GM04504 (cell line): ENCODE data around the gene NOP14.
"Not testable (repeated sequence)": the region's sequence is repeated elsewhere in the genome, so short reads cannot be mapped to it uniquely, and the experiment has no call there.

Experiments
- DNase-seq: peaks from one replicate; pipeline ENCODE4 v3.0.0-alpha.2; 2012; ENCODE audit warnings: low read depth

The NOP14 gene

DNA sequence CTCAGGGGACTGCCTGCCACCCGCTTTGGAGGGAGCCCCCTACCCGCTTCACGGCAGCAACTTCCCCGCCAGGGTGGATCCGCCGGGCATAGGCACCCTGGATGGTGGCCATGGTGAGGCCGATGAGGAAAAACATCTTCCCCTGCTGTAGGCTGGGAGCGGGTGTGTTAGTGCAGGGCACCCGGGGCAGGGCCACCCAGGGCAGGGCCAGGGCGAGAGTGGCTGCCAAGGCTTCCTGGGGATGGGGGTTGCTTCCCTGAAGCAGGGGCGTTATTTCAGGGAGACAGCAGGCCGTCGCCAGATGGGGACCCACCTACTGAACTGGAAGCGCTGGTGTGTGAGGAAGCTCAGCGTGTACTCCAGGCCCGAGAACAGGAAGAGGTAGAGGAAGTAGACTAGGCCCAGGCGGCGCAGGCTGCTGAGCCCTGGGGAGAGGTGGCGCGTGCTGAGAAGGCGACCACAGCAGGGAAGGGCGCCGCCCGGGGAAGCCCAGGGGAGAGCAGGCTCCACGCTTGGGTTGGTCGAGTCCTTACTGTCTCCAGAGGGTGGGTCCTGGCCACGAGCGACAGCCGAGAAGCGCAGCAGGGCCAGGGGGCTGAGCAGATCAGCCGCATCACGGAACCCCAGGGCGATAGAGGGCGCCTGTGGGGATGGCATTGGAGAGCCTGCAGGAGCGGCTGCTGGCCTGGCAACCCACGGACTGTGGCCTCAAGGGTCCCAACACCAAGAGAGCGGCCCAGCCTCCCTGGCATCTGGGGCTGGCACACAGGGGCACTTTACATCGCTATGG is 31.5 kb downstream of the NOP14 start:
- no peak for DNase-seq

DNA sequence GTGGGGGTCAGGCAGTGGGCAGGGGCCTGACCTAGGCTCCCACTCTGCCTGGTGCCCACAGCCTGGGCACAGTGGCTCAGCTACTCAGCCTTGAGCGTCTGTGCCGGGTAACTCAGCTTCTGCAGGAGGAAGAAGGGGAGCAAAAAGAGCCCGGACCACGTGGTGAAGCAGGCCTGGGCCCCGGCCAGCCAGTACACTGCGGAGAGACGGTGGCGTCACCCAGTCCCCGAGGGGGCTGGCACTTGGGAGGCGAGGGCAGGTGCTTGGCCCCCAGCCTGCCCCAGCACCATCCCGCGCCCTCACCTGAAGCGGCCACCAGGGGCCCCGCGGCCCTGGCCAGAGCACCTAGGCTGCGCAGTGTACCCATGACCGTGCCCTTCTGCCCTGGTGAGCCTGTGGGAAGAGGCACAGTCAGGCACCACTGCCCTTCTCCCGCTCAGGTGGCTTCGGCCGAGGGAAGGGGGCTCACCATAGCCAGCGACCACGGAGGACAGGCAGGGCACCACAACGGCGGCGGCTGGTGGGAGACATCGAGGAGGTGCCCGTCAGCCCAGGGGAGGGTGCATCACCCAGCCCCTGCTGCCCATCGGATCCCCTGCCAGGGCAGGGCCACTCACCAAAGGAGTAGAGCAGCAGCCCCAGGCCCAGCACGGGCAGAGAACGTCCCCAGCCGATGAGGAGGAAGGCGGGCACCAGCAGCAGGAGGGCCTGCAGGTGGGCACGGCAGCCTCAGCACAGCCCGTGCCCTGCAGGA is 32.3 kb downstream of the NOP14 start:
- no peak for DNase-seq

DNA sequence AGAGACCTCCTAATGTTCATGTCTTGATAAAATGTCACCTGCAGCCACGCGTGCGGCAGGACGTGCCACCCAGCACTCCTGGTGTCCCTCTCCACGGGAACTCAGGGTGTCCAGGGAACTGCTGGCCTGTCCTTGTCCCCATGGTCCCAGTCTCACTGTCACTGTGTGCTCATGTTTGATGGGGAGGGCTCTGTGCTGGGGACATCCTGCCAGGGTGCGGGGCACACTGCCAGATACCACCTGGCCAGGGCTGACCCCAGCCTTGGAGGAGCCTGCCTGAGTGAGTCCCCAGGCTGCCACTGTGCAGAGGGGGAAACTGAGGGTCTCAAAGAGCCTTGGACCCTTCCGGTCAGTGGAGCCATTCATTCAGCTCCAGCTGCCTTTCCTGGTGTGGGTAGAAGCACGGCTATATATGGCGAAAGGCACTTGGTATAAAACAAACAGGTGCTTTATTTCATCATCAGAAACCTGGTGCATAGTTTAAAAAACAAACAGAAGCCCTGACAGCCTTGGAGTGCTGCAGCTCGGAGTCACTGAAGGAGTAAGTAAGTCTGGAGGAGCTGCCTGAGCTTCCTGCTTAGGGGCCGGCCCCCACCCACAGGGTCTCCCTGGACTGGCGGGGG is 33.0 kb downstream of the NOP14 start:
- DNase-seq = no peak

DNA sequence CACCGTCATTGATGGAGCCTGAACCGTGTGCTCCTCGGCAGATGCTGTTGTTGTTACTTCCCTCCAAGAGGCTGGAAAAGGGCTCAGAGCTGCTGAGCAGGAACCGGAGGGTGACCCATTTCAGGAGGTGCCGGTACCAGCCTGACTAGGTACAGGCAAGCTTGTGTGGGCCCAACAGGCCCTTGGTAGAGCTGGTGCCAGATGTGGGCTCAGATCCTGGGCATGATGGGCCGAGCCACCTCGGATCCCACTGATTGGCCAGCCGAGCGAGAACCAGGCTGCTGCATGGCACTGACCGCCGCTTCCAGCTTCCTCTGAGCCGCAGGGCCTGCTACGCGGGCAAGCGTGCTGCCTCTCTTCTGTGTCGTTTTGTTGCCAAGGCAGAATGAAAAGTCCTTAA is 33.7 kb downstream of the NOP14 start:
- DNase-seq = no peak

DNA sequence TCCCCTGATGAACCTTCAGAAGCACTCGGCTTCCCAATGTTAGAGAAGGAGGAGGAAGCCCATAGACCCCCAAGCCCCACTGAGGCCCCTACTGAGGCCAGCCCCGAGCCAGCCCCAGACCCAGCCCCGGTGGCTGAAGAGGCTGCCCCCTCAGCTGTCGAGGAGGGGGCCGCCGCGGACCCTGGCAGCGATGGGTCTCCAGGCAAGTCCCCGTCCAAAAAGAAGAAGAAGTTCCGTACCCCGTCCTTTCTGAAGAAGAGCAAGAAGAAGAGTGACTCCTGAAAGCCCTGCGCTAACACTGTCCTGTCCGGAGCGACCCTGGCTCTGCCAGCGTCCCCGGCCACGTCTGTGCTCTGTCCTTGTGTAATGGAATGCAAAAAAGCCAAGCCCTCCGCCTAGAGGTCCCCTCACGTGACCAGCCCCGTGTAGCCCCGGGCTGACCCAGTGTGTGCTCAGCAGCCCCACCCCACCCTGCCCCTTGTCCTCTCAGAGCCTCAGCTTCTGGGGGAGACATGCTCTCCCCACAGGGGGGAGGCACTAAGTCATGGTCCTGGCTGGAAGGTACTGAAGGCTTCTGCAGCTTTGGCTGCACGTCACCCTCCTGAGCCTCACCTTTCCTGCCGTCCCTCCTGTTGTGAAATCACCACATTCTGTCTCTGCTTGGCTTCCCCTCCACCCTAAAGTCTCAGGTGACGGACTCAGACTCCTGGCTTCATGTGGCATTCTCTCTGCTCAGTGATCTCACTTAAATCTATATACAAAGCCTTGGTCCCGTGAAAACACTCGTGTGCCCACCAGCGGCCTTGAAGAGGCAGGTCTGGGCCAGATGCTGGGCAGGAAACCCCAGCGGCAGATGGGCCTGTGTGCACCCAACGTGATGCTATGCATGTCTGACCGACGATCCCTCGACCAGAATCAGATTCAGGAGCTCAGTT is 34.7 kb downstream of the NOP14 start:
- no peak for DNase-seq

DNA sequence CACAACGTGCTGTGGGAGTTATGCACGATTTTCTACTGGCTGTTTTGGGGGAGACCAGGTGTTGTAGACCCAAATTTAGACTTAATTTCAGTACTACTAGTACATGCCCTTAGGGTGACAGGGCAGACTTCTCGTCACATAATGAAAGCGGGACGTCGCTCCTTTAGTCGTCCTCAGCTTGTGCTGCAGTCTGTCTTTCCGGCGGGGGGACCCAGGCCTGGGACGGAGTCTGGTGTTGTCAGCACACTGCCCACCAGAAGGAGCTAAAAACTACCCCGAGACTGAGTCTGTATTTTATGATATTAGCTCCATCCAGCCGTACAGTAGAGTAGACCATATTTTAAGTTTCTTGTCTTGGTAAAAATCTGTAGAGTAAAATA is 35.5 kb downstream of the NOP14 start:
- no peak for DNase-seq

DNA sequence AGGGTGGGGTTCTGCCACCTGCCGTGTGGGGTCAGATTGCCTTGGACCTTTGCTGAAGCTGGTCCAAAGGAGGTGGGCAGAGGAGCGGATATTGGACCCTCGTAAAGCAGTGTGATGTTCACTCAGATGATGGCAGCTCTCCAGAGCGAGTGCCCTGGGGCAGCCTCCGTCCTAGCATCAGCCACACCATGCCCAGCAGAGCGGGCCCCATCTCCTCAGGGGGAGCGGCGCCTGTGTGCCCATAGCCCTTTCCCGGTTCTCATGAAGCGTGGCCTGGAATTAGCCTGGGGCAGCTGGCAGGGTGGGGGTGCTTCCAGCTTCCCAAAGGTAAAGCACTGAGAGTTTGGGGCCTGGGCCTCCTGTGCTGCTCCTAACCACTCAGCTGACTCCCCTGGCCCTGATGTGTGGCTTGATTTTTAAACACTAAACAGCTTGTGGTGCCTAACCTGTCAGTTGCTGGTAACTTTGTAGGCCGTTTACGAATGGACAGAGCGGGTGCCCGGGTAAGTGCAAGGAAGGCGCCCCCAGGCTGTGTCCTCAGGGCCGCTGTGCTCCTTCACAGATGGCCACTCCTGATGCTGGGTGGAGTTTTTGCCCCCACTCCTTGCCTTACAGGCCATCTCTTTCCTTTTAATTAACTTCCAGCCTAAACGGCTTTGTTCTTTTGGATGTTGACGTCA is 36.0 kb downstream of the NOP14 start:
- no peak for DNase-seq

DNA sequence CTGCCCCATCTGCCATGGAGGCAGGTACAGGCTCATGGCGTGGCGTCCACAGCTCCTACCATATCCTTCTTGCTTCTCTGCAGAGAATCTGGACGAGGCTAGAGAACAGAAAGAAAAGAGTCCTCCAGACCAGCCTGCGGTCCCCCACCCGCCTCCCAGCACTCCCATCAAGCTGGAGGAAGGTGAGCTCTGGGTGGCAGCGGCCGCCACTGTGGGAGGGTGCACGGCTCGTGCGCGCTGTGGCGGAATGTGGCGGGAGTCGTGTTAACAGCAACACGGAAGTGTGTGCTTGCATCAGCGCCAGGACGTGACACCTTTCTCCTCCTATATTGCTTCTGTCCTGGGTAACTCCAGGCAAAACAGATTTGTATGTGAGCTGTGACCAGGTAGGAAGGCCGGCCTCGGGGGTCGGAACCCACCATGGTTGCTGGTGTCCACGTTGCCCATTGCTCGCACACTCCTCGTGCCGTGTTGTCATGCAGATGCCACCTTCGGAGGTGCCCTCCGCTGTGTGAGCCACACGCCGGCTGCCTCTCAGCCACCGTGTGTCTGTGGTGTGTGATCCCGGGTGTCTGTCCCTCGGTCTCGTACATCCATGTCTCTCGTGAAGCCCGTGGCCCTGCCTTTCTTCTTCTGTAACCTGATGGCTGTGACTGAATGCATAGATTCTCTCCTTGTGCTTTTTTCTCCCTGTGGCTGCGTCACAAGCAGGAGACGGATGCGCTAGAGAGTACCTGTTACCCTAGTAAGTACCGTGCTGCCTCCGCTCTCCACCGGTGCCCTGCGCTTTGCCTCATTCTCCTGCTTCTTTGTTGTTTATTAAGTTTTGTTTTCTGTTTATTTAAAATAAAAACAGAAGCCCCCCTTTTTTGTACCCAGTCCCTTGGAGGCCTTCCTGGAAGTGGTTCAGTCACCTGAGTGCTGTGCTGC is 37.0 kb downstream of the NOP14 start:
- DNase-seq = no peak

DNA sequence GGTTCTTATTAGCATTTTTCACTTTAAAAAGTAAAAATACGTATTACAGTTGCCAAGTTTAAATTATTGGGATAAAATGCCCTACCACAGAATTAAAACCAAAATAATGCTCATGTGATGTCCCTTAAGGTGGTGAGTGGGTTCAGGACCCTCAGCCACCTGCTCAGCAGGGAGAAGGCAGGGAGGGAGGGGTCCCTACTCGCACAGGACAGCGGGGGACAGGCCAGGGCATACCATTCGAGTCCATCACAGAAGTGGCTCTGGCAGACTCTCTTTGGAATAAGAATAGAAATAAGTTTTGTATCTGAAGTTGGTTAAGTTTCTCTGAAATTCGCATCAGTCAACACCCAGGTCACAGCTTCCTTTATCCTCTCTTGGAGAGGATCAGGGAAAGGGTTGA is 37.7 kb downstream of the NOP14 start:
- no peak for DNase-seq

DNA sequence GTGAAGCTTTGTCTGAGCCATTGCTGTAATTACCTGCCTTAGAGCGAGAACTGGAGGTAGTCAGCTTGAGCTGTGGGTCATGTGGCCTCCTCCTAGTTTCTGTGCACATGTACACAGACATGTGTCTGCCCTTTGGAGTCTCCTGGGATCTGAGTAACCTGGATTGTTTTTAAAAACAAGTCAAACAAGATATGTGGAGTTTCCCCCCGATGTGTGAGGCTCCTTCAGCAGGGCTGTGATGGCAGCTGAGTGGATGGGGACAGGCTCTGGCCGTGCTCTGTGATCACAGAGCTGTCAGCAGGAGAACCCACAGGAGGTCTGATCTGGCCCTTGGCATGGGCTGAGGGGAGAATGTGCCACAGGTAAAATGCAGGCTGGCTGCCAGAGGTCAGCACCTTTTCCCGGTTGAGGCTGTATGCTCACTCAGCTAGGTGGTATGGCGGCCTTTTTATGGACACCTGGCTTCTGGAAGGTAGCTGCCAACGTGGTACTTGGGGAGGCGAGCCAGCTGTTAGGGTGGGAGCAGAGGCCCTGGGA is 38.4 kb downstream of the NOP14 start:
- DNase-seq = no peak

DNA sequence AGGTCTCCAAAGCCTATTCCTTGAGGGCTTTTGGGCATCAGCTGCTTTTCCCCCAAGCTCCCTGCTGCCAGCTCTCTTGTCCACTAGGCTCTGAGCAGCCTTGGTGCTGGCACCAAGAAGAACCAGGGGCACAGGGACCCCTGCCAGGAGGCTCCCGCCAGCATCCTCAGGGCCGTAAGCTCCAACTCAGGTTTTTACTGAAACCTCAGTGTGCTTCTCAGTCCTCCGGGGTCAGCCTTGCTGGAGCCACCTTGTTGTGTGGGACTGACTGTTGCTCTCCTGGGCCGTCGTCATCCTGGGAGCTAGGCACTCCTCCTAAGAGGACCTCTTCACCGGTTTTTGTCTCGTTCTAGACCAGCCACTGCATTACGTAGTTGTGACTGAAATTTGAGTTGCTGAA is 38.9 kb downstream of the NOP14 start:
- DNase-seq = no peak

DNA sequence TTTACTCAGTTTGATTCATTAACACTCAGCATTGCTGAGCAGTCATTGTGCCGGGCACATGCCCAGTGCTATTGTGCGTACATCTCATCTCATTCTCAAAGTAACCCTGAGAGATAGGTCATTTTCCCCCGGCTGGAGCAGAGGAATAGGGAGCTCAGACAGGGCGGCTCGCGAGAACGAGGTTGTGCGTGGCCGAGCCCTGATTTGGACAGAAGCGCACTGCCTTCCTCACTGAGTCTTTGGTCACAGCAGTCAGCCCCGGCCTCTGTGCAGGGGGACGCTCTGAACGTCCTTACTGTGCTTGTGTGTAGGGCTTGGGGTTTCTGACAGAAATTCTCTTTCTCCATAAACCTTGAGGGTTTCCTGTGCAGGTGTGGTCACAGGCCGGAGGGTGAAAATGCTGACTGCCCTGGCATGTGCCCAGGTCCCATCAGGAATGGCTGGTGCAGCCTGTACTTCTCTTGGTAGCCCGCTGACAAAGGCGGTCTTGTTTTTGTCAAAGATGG is 39.5 kb downstream of the NOP14 start:
- DNase-seq = no peak

DNA sequence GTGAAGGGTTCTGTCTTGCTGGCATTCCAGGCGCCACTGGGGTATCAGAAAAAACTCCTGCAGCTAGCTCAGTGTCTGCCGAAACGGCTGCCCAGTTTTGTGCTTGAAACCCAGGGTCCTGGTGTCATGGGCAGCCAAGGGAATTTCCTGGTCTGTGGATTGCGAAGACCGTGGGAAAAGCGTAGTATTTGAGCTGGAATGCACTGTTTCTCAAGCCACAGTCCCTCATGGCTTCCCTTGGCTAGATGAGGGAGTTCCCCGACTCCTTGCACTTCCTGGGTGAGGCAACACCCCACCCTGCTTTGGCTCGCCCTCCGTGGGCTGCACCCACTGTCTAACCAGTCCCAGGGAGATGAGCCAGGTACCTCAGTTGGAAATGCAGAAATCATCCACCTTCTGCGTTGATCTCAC is 40.1 kb downstream of the NOP14 start:
- DNase-seq = no peak

DNA sequence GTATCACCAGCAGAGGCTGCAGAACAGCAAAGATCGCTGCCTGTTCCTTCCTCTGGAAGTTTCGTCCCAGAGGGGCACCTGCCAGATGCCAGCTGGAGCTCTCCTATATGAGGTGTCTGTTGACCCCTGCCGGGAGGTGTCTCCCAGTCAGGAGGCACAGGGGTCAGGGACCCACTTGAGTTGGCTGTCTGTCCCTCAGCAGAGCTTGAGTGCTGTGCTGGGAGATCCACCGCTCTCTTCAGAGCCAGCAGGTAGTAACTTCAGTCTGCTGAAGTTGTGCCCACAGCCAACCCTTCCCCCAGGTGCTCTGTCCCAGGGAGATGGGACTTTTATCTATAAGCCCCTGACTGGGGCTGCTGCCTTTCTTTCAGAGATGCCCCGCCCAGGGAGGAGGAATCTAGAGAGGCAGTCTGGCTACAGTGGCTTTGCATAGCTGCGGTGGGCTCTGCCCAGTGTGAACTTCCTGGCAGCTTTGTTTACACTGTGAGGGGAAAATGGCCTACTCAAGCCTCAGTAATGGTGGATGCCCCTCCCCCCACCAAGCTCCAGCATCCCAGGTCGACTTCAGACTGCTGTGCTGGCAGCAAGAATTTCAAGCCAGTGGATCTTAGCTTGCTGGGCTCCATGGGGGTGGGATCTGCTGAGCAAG is 40.6 kb downstream of the NOP14 start:
- DNase-seq = not testable (repeated sequence)

DNA sequence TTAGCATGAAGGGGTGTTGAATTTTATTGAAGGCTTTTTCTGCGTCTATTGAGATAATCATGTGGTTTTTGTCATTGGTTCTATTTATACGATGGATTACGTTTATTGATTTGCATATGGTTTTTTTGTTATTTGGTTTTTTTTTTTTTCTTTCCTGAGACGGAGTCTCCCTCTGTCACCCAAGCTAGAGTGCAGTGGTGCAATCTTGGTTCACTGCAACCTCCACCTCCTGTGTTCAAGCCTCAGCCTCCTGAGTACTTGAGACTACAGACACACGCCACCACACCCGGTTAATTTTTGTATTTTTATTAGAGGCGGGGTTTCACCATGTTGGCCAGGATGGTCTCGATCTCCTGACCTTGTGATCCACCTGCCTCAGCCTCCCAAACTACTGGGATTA is 44.5 kb downstream of the NOP14 start:
- not testable (repeated sequence) for DNase-seq

DNA sequence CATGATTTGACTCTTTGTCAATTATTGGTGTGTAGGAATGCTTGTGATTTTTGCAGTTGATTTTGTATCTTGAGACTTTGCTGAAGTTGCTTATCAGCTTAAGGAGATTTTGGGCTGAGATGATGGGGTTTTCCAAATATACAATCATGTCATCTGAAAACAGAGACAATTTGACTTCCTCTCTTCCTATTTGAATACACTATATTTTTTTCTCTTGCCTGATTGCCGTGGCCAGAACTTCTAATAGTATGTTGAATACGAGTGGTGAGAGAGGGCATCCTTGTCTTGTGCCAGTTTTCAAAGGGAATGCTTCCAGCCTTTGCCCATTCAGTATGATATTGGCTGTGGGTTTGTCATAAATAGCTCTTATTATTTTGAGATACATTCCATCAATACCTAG is 44.9 kb downstream of the NOP14 start:
- not testable (repeated sequence) for DNase-seq

DNA sequence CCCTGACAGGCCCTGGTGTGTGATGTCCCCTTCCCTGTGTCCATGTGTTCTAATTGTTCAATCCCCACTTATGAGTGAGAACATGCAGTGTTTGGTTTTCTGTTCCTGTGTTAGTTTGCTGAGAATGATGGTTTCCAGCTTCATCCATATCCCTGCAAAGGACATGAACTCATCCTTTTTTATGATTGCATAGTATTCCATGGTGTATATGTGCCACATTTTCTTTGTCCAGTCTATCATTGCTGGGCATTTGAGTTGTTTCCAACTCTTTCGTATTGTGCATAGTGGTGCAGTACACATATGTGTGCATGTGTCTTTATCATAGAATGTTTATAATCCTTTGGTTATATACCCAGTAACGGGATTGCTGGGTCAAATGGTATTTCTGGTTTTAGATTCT is 46.5 kb downstream of the NOP14 start:
- DNase-seq = not testable (repeated sequence)

DNA sequence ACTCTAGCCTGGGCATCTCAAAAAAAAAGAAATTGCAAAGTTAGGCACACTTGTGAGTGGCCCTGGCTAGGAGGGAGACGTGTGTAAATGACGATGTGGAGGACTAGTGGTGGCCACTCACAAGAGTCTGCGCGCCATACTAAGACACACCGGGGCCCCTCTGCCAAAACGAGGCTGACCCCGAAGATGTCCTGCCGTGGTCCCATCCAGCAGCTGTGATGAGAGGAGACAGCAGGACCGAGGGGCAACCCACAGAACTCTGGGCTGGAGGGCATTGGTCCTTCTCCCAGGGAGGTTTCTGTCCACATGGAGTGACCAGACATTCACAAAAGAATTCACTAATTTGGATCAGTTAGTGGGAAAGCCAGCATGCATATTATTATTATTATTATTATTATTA is 47.4 kb downstream of the NOP14 start:
- DNase-seq = no peak
